Upper lobe of left lung (tissue), 4 donors: Measurements from ENCODE around the gene SBF2.

ENCODE experiments used
- CTCF ChIP-seq, 6 experiments: fragments of 450-650 bp in 4 of 6; fragments of 200-600 bp in 2 of 6; sonication (generic) in 2 of 6; IDR thresholded peaks; one replicate each; pipeline ENCODE4 v1.5.1; 2016 to 2019; ENCODE audit warnings: antibody characterized with exemption in 6 of 6
- EP300 ChIP-seq, 4 donors: sonication (generic); formaldehyde crosslinking; IDR thresholded peaks; one replicate each; pipeline ENCODE4 v1.5.1; 2017; ENCODE audit warnings: antibody characterized with exemption in 4 of 4, control low read depth in 2 of 4
- POLR2A ChIP-seq, 4 donors: fragments of 450-650 bp; IDR thresholded peaks; one replicate each; pipeline ENCODE4 v1.5.1; 2016 to 2017; ENCODE audit warnings: antibody characterized with exemption in 4 of 4, mild to moderate bottlenecking in 2 of 4
- POLR2AphosphoS5 ChIP-seq, 2 donors: sonication (generic); formaldehyde crosslinking; IDR thresholded peaks; one replicate each; pipeline ENCODE4 v1.5.1; 2017; ENCODE audit warnings: antibody characterized with exemption in 2 of 2

GRCh38 chr11:10287140-10287539 lies 6.9 kb downstream of the SBF2 start:
- TF ChIP-seq CTCF (IDR thresholded peaks at IDR 0.05) (no peak), POLR2AphosphoS5 (IDR thresholded peaks at IDR 0.05) (no peak), POLR2A (IDR thresholded peaks at IDR 0.05) (no peak), EP300 (IDR thresholded peaks at IDR 0.05) (no peak)
